OCI-LY7 (cell line): ENCODE data around the gene BCL2L12. TPM values are rescaled to one million over a fixed set of nuclear protein-coding genes. Genes with fewer than 3 reads are reported as not detected.

Experiments
- BruUV-seq: library from RNA; stranded (reverse); fragments of 400-500 nt; replicated peaks from 2 replicates; lab custom pipeline; 2021; lab: Mats Ljungman, UMichigan
- CTCF ChIA-PET: fragments of 300-600 bp; sonication (Branson Sonifier 250); formaldehyde crosslinking; loops from one replicate; lab custom pipeline; 2022; ENCODE audit warnings: antibody characterized with exemption; ENCODE audit not compliant: unreplicated experiment; lab: Charles Lee
- POLR2A ChIA-PET: fragments of 300-600 bp; sonication (Branson Sonifier 250); formaldehyde crosslinking; loops from one replicate; lab custom pipeline; 2022; ENCODE audit warnings: antibody characterized with exemption; lab: Charles Lee
- DNase-seq: peaks from one replicate; pipeline ENCODE4 v3.0.0-alpha.2; 2015; ENCODE audit warnings: low spot score
- H2AFZ ChIP-seq: fragments of 200-600 bp; sonication (generic), shearing (Covaris generic); 2 replicates; pipeline ENCODE4 v1.6.1; 2014; ENCODE audit warnings: mild to moderate bottlenecking, antibody characterized with exemption, low read length, moderate library complexity
- H3K27ac ChIP-seq: fragments of 200-600 bp; sonication (generic); 2 replicates; pipeline ENCODE4 v1.5.1; 2014; ENCODE audit warnings: mixed run types, low read depth, mild to moderate bottlenecking, moderate library complexity, low read length, inconsistent platforms; ENCODE audit not compliant: poor library complexity, severe bottlenecking
- H3K36me3 ChIP-seq: fragments of 200-600 bp; sonication (generic); 2 replicates; pipeline ENCODE4 v1.6.1; 2014; ENCODE audit warnings: mild to moderate bottlenecking, antibody characterized with exemption, low read length, moderate library complexity, mixed read lengths; ENCODE audit not compliant: insufficient read depth
- H3K4me1 ChIP-seq: fragments of 200-600 bp; sonication (generic); 2 replicates; pipeline ENCODE4 v1.5.1; 2014; ENCODE audit warnings: mild to moderate bottlenecking, low read length; ENCODE audit not compliant: insufficient read depth, poor library complexity, severe bottlenecking
- H3K4me2 ChIP-seq: fragments of 200-600 bp; sonication (generic); 2 replicates; pipeline ENCODE4 v1.6.1; 2014; ENCODE audit warnings: mild to moderate bottlenecking, low read length
- H3K4me3 ChIP-seq: fragments of 200-600 bp; sonication (generic); 2 replicates; pipeline ENCODE4 v1.5.1; 2014; ENCODE audit warnings: mild to moderate bottlenecking, low read depth, low read length; ENCODE audit not compliant: poor library complexity, severe bottlenecking
- H3K79me2 ChIP-seq: fragments of 200-600 bp; sonication (generic); 2 replicates; pipeline ENCODE4 v1.6.1; 2016; ENCODE audit warnings: low read depth, mild to moderate bottlenecking, low read length, moderate library complexity, mixed read lengths; ENCODE audit not compliant: insufficient read depth
- H3K9me2 ChIP-seq: fragments of 200-600 bp; sonication (generic); 2 replicates; pipeline ENCODE4 v1.6.1; 2016; ENCODE audit warnings: mild to moderate bottlenecking, low read length, mixed read lengths; ENCODE audit not compliant: insufficient read depth
- H3K9me3 ChIP-seq: fragments of 200-600 bp; sonication (generic); 2 replicates; pipeline ENCODE4 v1.6.1; 2014; ENCODE audit warnings: mild to moderate bottlenecking, mixed run types, low read length, mixed read lengths
- H4K20me1 ChIP-seq: fragments of 200-600 bp; sonication (generic); 2 replicates; pipeline ENCODE4 v1.6.1; 2014; ENCODE audit warnings: mild to moderate bottlenecking, antibody characterized with exemption, low read length, moderate library complexity, mixed read lengths; ENCODE audit not compliant: insufficient read depth
- CTCF ChIP-seq: fragments of 200-600 bp; sonication (generic); conservative IDR thresholded peaks from 2 replicates; pipeline ENCODE4 v1.5.1; 2014; ENCODE audit warnings: mild to moderate bottlenecking, antibody characterized with exemption, low read length, moderate library complexity, mixed read lengths
- EZH2phosphoT487 ChIP-seq: fragments of 200-600 bp; sonication (generic); IDR thresholded peaks from 2 replicates; pipeline ENCODE4 v1.6.1; 2018; ENCODE audit warnings: low read depth, borderline replicate concordance, mild to moderate bottlenecking, mixed run types, antibody characterized with exemption, low read length, moderate library complexity, mixed read lengths
- intact Hi-C: fragments of 100-400 bp; cut with micrococcal nuclease; formaldehyde crosslinking; loops from one replicate; pipeline ENCODE4 v1.10.0; 2022; ENCODE audit not compliant: unreplicated experiment
- total RNA-seq, 2 experiments: library from RNA; depleted of rRNA in 1 of 2; stranded (reverse); fragments of >200 nt in 1 of 2; shearing (Covaris generic) in 1 of 2; gene quantifications; 2 replicates each; pipeline ENCODE4 v1.2.3, GENCODE V29; 2014 to 2022

BCL2L12 gene
- total RNA-seq, 2 experiments from 2014 or later = 38.9 to 65.4 TPM

DNA sequence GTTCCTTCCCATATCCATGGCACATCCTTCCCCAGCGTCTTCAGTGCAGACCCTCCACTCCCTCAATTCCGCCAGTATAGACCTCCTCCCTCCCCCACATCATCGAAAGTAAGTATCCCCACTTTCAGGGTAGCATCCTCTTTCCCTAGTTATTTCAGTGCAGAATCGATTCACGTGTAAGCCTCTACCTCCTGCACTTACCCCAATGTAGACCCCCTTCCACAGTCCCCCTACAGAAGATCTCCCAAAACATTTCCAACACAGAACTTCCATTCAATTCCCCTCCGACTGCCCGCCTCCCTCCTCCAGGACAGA is 740 bp upstream of the BCL2L12 start:
- BruUV-seq = no TSS peak
- no peak for TF ChIP-seq EZH2phosphoT487
- TF ChIP-seq CTCF = no peak
- Histone ChIP-seq H3K4me1 (peaks cover 17% of the 10 kb centered on the region), H3K79me2 (peaks cover 34% of the 10 kb centered on the region), H3K4me2 (peak overlapping the region; percentile 87), H3K4me3 (peak overlapping the region; percentile 90), H3K9me3 (no peaks in the 10 kb centered on the region), H3K36me3 (peaks cover 44% of the 10 kb centered on the region), H2AFZ (peak overlapping the region; percentile 60; the same call in 1 of the 2 replicates), H3K9me2 (no peaks in the 10 kb centered on the region), H4K20me1 (no peaks in the 10 kb centered on the region), H3K27ac (peak overlapping the region; percentile 89)
- ChIA-PET POLR2A (interaction anchor here (0.6 to 2.2 kb wide), 5 partner anchors 10 to 76 kb away, joined by 3 to 8 read pairs (median 4); partner anchors contain the start of genes RRAS and SCAF1), CTCF (no interaction called here)
- DNase-seq = no peak
- intact Hi-C loops = no loop called here

DNA sequence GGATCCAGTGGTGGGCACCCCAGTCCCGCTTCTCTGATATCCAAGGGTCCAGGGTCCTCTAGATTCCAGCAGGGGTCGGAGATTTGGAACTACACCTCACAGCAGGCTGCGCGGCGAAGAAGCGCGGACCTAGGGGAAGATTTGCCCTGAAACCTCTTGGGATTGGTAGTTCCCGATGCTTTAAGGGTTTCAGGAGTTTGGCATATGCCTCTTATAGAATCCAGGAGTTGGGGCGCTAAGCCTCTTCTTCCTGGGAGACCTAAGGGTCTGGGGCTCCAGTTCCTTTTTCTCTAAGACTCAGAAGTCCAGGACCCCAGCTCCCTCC is 349 bp downstream of the BCL2L12 start:
- Histone ChIP-seq H3K4me2 (peak overlapping the region; percentile 98), H3K36me3 (peaks cover 41% of the 10 kb centered on the region), H3K9me3 (no peaks in the 10 kb centered on the region), H4K20me1 (no peaks in the 10 kb centered on the region), H3K79me2 (peaks cover 34% of the 10 kb centered on the region), H3K9me2 (no peaks in the 10 kb centered on the region), H2AFZ (0 out of 2 replicates have a peak overlapping the region, but pooled peaks have one; percentile 25), H3K27ac (peak overlapping the region; percentile 89), H3K4me3 (peak overlapping the region; percentile 90), H3K4me1 (peaks cover 17% of the 10 kb centered on the region)
- TF ChIP-seq EZH2phosphoT487 (no peak), CTCF (no peak)
- TSS peak; percentile 51 for BruUV-seq
- DNase-seq = no peak
- intact Hi-C loops = no loop called here
- ChIA-PET POLR2A (interaction anchor here (0.6 to 2.2 kb wide), 3 partner anchors 9 to 500 kb away, joined by 4 to 8 read pairs (median 4); partner anchors contain the start of gene SCAF1), CTCF (no interaction called here)

- H3K79me2 ChIP-seq = peaks cover 34% of the 10 kb centered on the region
- intact Hi-C loops = no loop called here
Observed at GRCh38 chr19:49667473-49667872, 1.7 kb downstream of the BCL2L12 start.

More at GRCh38 chr19:49667473-49667872, 1.7 kb downstream of the BCL2L12 start:
- Histone ChIP-seq H3K4me3 (peak overlapping the region; percentile 90), H4K20me1 (no peaks in the 10 kb centered on the region), H2AFZ (no peak overlapping the region), H3K9me2 (no peaks in the 10 kb centered on the region), H3K9me3 (no peaks in the 10 kb centered on the region), H3K27ac (no peak overlapping the region), H3K4me2 (peak overlapping the region; percentile 98), H3K36me3 (peaks cover 28% of the 10 kb centered on the region), H3K4me1 (peaks cover 29% of the 10 kb centered on the region)
- no peak for DNase-seq
- ChIA-PET POLR2A (interaction anchor here (0.6 kb wide), 1 partner anchor 140 kb away, joined by 3 read pairs; the partner anchor contains the start of gene RCN3), CTCF (no interaction called here)
- no peak for TF ChIP-seq EZH2phosphoT487
- TF ChIP-seq CTCF = no peak
- no TSS peak for BruUV-seq
